Psoas muscle (tissue), 8 donors: Measurements from ENCODE around the gene NR1I2. TPM values are rescaled to one million over a fixed set of nuclear protein-coding genes. Genes with fewer than 3 reads are reported as not detected.

Experiments used
- ATAC-seq, 4 donors: fragments of 200-7000 bp; cut with Tn5 transposase; one replicate each; pipeline ENCODE4 v1.9.1; 2020; ENCODE audit warnings: moderate library complexity in 3 of 4, mild to moderate bottlenecking in 2 of 4
- DNase-seq, 2 donors: peaks; one replicate each; pipeline ENCODE4 v3.0.0-alpha.2; 2020
- H3K27ac ChIP-seq: fragments of 200-600 bp; one replicate; pipeline ENCODE4 v1.8.0; 2022
- H3K27me3 ChIP-seq, 3 donors: fragments of 200-600 bp in 1 of 3; one replicate each; pipeline versions ENCODE4 v1.6.1 to v1.8.0; 2013 to 2022; ENCODE audit warnings: low read length in 2 of 3, mild to moderate bottlenecking in 2 of 3, moderate library complexity in 1 of 3; ENCODE audit not compliant: insufficient read depth in 3 of 3
- H3K36me3 ChIP-seq, 2 donors: fragments of 200-600 bp in 1 of 2; one replicate each; pipeline versions ENCODE4 v1.6.1 to v1.8.0; 2013 to 2022; ENCODE audit warnings: low read depth in 1 of 2, mild to moderate bottlenecking in 1 of 2, moderate library complexity in 1 of 2; ENCODE audit not compliant: insufficient read depth in 1 of 2
- H3K4me1 ChIP-seq: fragments of 200-600 bp; one replicate; pipeline ENCODE4 v1.8.0; 2022
- H3K4me3 ChIP-seq: fragments of 200-600 bp; one replicate; pipeline ENCODE4 v1.8.0; 2022; ENCODE audit warnings: mild to moderate bottlenecking
- H3K9me3 ChIP-seq: fragments of 200-600 bp; one replicate; pipeline ENCODE4 v1.8.0; 2022
- WGBS, 3 donors: extraction: QIAGEN DNeasy Blood & Tissue Kit; methylation state at CpG; one replicate each; pipeline versions ENCODE4 v1.1.6 to v1.1.7; 2013; 5-methylcytosine and 5-hydroxymethylcytosine counted together
- intact Hi-C, 2 donors: fragments of 100-400 bp; cut with DNase I; formaldehyde crosslinking; loops; one replicate each; pipeline versions ENCODE4 v1.11.0 to v1.14.2; 2022
- polyA plus RNA-seq, 3 donors: library from polyadenylated mRNA; stranded (reverse); fragments of 200-250 nt; gene quantifications; one replicate each; pipeline ENCODE4 v1.2.3, GENCODE V29; 2013
- total RNA-seq, 4 donors: library from RNA; stranded (reverse); fragmentation: NEBNext Ultra II Directional in 2 of 4; extraction: Animal tissue kit (Norgen Biotek cat#: 25700) in 2 of 4; gene quantifications; one replicate each; pipeline versions ENCODE4 v1.2.1 to v1.2.4, GENCODE V29; 2021 to 2023
- TF ChIP-seq, protein P1 (sequence below): fragments of 200-600 bp; IDR thresholded peaks from one replicate; pipeline ENCODE4 v1.8.0; 2022; ENCODE audit warnings: antibody characterized with exemption
- donor health status: healthy with polysubstance abuse.
- donor health status: DM: no; HTN: no; CAD: no; lungs with moderate emphysema.
- donor health status: Bipolar disorder and iron deficiency.
- donor health status: healthy.
- donor health status: DM: yes; HTN: yes; CAD: no.
- donor health status: DM: no; HTN: no; CAD: no.
- donor health status: DM: no; HTN: no; CAD: no.
- donor health status: DM: yes; HTN: yes; CAD: no.

The NR1I2 gene
- total and polyA plus RNA-seq, 7 donors: 0.03 to 0.05 TPM; not detected in 5

DNA sequence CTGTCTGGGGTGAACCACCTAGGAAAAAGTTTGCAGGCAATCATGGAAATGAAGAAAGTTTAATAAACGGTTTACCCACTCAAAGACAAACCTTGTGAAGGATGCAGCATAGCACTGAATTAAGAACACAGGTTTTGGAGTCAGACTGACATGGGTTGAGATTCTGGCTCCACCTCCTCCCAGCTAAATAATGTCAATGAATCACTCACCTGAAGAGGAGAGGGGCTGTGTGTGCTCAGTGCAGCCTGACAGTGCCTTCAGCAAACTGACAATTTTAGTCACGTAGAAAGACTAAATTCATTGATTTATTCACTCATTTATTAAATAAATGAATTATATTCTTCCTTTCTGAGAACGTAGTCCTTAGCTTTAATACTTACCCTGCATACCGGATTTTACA is 18.9 kb downstream of the NR1I2 start:
- 76 to 85% (median 79%) methylated on average over 4 of the region's 4 CpGs for WGBS, 3 donors
- Histone ChIP-seq H3K9me3 (no peaks in the 10 kb centered on the region), H3K27ac (no peak overlapping the region), H3K27me3 (peaks cover 0 to 4% (median 0%) of the 10 kb centered on the region in 3 donors), H3K36me3 (no peaks in the 10 kb centered on the region), H3K4me3 (no peak overlapping the region), H3K4me1 (no peaks in the 10 kb centered on the region)
- TF ChIP-seq, protein P1, sequence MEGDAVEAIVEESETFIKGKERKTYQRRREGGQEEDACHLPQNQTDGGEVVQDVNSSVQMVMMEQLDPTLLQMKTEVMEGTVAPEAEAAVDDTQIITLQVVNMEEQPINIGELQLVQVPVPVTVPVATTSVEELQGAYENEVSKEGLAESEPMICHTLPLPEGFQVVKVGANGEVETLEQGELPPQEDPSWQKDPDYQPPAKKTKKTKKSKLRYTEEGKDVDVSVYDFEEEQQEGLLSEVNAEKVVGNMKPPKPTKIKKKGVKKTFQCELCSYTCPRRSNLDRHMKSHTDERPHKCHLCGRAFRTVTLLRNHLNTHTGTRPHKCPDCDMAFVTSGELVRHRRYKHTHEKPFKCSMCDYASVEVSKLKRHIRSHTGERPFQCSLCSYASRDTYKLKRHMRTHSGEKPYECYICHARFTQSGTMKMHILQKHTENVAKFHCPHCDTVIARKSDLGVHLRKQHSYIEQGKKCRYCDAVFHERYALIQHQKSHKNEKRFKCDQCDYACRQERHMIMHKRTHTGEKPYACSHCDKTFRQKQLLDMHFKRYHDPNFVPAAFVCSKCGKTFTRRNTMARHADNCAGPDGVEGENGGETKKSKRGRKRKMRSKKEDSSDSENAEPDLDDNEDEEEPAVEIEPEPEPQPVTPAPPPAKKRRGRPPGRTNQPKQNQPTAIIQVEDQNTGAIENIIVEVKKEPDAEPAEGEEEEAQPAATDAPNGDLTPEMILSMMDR: no peak
- intact Hi-C loops: no loop called here
- DNase-seq (no peak), ATAC-seq (no peak)

DNA sequence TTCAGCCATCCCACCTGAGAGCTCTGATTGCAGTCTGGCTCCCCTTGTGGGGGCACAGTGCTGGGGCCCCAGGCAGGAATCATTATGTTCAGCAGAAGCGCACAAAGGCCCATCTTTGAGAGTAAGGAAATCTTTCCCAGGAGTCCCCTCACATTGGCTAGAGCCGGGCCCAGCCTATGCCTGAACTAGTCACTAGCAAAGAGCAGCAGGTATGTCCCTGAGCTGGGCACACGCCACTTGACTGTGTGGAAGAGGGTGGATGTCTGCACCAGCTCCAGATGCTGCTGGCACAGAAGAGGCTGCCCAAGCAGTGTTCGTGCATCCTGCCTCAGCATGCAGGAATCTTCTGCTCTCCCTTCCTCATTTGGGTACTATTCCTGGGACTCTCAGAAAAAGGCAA is 26.3 kb downstream of the NR1I2 start:
- intact Hi-C loops: no loop called here
- Histone ChIP-seq H3K9me3 (no peaks in the 10 kb centered on the region), H3K4me3 (no peak overlapping the region), H3K27me3 (peaks cover 0 to 4% (median 0%) of the 10 kb centered on the region in 3 donors), H3K4me1 (peaks cover 7% of the 10 kb centered on the region), H3K36me3 (no peaks in the 10 kb centered on the region), H3K27ac (no peak overlapping the region)
- TF ChIP-seq, protein P1: no peak
- WGBS, 3 donors: 94 to 97% (median 95%) methylated on average over 4 of the region's 4 CpGs
- ATAC-seq (no peak), DNase-seq (no peak)

DNA sequence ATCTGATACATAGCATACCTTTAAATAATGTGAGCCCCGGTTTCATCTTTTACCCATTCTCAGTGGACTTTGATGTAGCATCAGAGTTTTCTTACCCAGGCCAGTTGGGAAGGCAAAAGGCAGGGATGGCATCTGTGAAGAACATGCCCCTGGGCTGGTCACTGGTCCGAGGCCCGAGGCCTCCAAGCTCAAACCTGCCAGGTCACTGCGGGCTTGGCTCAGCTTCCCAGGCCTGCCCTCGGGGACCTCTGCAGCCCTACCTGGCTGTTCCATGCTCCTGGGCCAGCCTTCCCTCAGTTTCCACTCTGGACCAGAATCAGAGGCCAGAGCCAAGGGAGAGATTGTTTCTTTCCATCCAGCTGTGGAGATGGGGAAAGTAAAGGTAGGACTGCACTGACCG is 26.9 kb downstream of the NR1I2 start:
- Histone ChIP-seq H3K4me1 (peaks cover 7% of the 10 kb centered on the region), H3K4me3 (no peak overlapping the region), H3K9me3 (no peaks in the 10 kb centered on the region), H3K27me3 (peaks cover 0 to 4% (median 2%) of the 10 kb centered on the region in 3 donors), H3K36me3 (no peaks in the 10 kb centered on the region), H3K27ac (no peak overlapping the region)
- ATAC-seq: no peak
- intact Hi-C loops: no loop called here
- DNase-seq: no peak
- TF ChIP-seq, protein P1: no peak
- WGBS, 3 donors: 89 to 93% (median 91%) methylated on average over 6 of the region's 6 CpGs

DNA sequence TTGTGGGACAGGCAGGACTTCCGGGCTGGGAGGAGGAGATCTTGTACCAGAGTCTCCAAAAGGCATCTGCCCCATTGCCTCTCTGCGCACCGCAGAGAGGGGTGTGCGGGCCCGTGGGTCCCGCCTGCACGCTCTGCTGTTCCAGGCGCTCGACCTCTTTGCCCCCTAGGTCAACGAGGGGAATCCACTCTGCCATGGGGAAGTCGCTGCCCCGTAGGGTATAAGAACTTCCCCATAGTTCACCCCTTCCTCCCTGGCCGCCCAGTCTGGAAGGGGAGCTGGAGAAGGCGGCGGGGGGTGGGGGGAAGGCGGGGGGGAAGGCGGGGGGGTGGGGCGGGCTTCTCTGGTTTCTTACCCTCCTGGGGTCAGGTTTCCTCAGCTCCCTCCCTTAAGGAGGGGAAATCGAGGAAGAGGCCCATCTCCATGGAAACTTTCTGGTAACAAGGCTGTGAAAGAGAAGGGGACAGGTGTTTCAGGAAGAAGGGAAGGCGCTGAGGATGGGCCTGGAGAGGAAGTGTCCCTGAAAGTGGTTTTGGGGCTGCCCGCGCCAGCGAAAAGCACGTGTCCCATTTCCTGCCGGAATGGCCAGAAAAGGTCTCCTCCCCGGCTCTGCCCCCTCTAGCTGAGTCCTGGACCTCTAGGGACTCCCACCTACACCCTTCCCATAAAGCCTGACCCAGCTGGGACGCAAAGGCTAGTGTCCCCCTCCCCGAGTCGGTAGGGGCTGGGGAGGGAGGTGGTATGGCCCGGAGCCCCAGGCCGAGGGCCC is 27.5 kb downstream of the NR1I2 start:
- H3K27me3 ChIP-seq: peaks cover 0 to 4% (median 2%) of the 10 kb centered on the region in 3 donors
- no peak overlapping the region for H3K27ac ChIP-seq
- TF ChIP-seq, protein P1: no peak
- WGBS, 3 donors: 34 to 39% (median 35%) methylated on average over 25 to 31 of the region's 31 CpGs
- no peaks in the 10 kb centered on the region for H3K9me3 ChIP-seq
- H3K4me3 ChIP-seq: peak overlapping the region; percentile 66
- intact Hi-C loops: no loop called here
- ATAC-seq (peak in 2 of 4 donors; percentile 27 to 32), DNase-seq (no peak)
- no peaks in the 10 kb centered on the region for H3K36me3 ChIP-seq
- H3K4me1 ChIP-seq: peaks cover 7% of the 10 kb centered on the region
